ENCODE results near the gene KRTDAP.

Gene KRTDAP

DNA sequence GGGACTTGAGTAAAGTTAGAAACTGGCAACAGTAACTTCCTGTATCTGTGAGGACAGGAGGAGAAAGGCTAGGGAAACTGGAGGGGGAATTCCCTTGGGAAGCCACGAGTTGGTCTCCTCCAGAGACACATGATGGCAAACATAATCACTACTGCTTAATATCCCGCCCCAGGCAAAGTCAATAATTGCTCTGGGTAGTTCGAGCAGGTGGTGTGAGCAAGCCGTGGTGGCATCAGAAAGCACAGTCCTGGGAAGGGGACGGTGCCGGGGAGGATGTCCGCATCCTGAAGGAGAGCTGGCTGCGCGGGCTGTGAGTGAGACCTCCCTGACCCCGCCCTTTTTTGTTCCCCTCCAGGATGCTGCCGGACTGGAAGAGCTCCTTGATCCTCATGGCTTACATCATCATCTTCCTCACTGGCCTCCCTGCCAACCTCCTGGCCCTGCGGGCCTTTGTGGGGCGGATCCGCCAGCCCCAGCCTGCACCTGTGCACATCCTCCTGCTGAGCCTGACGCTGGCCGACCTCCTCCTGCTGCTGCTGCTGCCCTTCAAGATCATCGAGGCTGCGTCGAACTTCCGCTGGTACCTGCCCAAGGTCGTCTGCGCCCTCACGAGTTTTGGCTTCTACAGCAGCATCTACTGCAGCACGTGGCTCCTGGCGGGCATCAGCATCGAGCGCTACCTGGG, 40.8 kb downstream of the KRTDAP start:
- no peak for DNase-seq

DNA sequence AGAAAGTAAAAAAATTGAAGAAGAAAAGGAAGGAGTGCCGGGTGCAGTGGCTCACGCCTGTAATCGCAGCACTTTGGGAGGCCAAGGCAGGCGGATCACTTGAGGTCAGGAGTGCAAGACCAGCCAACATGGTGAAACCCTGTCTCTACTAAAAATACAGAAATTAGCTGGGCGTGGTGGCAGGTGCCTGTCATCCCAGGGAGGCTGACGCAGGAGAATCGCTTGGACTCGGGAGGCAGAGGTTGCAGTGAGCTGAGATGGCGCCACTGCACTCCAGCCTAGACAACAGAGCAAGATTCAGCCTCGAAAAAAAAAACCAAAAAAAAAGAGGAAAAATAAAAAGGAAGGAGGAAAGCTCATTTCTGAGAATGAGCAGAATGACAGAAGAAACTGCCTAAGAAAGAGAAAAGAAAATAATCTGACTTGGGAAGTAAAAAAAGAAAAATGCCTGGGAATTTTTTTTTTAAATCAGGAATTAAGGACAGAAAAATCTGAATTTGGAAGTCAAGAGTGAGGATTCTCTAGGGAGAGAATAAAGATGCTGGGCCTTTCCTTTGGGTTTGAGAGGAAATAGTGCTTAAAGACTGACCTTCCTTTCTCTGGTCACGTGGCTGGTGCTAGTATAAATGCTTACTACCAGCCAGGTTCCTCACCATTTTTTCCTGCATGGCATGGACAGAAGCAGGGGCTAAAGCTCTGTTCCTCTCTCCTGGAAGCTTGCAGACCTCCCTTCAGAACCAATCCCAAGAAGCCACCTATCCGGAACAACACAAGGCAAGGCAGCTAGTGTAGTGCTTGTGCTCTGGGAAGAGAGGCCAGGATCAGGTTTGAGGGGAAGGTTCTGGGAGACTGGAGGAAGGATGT, 42.4 kb downstream of the KRTDAP start, which contains the start of gene FFAR2:
FFAR2 (plus strand) TSS at position 652 of the 864 bp plus-strand sequence. CDS start 1,458 bp downstream, outside the sequence.
- DNase-seq: no peak

DNA sequence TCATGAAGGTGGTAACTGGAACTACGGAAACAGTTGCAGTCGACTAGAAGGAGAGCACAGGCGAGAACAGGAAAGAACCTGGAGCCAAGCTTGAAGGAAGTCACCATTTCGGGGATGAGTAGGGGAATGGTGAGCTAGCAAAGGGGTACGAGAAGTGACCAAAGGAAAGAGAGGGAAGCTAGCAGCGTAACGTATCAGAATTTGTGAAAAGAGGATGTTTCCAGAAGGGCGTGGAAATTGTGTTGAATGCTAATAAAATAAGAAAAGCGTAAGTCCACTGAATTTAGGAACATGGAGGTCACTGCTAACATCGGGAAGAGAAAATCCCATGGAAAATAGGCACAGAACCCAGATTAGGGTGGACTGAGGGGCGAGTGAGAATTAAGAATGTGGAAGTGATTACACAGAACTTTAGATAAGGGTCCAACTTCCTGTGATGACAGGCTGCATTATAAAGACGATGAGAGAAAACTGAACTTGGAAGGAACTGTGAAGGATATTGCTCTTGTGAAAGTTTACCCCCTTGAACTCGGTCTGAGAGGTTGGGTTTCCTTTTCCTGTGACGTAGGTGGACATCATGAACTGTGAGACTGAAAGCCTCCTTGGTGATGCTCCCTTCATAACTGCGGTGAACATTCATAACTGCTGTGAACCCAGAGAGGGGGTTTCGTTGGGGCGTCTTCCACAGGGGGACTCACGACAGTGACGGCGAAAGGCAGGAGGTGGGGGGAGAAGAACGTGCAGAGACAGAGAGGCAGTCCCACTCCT, 44.3 kb downstream of the KRTDAP start:
- no peak for DNase-seq

DNA sequence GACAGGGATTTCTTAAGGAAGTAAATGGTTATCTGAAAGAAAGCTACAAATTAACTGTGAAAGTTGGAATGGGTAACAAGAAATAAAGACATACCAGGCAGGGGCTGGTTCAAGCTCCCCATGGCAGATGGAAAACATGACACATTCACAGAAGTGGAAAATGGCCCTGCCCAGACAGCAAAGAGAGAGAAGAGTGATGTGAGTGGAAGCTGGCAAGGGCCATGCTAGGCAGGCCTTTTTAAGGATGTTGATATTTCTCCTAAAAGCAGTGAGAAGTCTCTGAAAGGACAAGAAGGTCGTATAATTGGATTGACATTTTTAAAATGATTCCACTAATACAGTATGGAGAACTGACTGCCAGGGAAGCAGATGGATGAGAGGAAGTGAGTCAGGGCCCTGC, 45.5 kb downstream of the KRTDAP start:
- DNase-seq: no peak

DNA sequence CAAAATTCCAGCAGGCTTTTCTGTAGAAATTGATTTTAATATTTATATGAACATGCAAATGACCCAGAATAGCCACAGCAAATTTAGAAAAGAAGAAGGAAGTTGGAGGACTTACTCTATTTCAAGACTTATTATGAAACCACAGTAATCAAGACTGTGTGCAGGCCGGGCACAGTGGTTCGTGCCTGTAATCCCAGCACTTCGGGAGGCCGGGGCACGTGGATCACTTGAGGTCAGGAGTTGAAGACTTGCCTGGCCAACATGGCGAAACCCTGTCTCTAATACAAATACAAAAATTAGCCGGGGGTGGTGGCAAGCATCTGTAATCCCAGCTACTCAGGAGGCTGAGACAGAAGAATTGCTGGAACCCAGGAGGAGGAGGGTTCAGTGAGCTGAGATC, 48.2 kb downstream of the KRTDAP start:
- no peak for DNase-seq

DNA sequence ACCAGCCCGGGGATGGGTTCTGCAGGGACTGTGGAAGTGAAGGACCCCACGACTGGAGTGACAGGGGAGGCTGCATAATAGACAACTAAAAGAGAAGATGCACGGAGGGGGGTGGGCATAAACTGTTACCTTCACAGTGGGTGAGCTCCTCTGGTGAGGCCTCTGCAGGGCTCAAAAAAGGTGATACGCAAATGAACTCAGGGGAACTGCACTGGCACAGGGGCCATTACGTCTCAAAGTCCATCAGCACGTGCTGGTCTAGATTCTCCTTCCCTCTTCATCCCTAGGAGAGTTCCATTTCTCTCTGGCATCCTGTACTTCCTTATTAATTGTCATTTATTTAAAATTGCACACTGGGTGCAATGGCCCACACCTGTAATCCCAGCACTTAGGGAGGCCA, 50.3 kb downstream of the KRTDAP start:
- DNase-seq: no peak

DNA sequence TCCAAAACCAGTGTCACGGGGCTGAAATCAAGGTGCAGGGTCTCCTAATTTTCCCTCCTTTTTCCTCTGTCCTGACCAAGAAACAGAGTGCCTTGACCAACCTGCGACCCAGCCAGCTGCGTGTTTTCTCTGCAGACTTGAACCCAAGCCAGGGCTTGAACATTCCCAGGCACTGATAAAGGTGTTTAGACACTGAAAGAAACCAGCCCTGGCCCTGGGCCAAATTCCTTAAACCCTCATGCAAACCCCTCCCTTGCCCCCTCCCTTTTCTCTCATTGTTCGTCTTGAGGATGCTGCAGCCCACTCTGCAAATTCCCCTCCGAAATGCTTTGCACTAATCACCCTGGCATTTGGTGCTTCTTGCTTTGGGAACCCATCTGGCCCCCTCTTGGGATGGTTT, 51.7 kb downstream of the KRTDAP start:
- no peak for DNase-seq

DNA sequence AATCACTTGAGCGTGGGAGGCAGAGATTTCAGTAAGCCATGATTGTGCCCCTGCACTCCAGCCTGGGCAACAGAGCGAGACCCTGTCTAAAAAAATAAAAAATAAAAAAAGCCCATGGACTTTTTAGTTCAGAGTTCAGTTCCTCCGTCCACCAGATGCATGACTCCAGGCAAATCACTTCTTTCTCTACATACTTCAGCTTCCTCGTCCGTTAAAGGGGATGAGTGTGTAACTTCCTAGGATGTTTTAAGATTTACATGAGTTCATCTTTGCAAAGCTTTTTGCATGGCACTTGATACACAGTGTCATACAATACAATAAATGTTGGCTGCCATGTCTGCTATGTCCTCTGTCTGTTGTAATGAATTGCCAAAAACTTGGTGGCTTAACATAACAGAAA, 52.2 kb downstream of the KRTDAP start:
- DNase-seq: no peak

DNA sequence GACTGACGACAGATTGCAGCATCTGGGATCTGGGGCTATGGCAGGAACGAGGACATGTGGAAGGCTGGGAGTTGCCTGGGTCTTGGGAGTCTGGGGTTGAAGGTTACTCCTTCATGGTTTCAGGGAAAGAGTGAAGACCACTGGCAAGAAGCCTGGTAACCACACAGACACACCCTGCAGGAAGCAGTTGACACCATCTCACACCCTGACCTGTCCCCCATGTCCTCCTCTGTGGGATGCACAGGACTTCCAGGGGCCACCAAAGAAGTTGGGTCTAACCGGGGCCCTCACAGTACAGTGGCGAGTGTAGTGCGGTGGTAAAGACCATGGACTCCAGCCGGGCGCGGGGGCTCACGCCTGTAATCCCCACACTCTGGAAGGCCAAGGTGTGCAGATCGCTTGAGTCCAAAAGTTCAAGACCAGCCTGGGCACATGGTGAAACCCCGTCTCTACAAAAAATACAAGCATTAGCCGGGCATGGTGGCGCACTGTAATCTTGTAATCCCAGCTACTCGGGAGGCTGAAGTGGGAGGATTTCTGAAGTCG, 52.8 kb downstream of the KRTDAP start:
- DNase-seq: no peak

Data from NCI-H774 (cell line).